Cortex of kidney (tissue), 1 donor: Measurements from ENCODE around the gene TMTC1.

Experiments used
- DNase-seq: peaks from one replicate; lab custom pipeline; 2025; lab: John Stamatoyannopoulos, UW

TMTC1 gene

GRCh38 chr12:29616664-29617406, 166.9 kb downstream of the TMTC1 start:
- no peak for DNase-seq

GRCh38 chr12:29614694-29615325, 168.9 kb downstream of the TMTC1 start:
- no peak for DNase-seq

DNA sequence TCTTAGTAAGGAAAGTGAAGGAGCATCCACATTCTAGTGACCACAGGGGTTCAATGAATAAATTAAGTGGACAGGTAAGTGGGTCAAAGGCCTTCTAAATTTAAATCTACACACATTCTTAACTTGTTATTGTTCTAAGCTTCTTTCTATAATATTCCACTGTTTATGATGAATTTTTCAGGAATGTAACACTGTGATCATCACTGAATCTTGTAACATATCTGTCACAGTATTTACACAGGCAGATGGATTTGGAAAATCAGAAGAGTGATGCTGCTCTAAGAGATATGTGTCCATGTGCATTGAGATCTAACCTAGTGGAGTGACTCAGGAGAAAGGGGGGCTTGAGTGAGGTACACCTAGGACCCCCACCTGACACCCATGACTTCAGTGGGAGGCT, 170.8 kb downstream of the TMTC1 start:
- DNase-seq: no peak

GRCh38 chr12:29611906-29612305, 171.8 kb downstream of the TMTC1 start:
- no peak for DNase-seq

DNA sequence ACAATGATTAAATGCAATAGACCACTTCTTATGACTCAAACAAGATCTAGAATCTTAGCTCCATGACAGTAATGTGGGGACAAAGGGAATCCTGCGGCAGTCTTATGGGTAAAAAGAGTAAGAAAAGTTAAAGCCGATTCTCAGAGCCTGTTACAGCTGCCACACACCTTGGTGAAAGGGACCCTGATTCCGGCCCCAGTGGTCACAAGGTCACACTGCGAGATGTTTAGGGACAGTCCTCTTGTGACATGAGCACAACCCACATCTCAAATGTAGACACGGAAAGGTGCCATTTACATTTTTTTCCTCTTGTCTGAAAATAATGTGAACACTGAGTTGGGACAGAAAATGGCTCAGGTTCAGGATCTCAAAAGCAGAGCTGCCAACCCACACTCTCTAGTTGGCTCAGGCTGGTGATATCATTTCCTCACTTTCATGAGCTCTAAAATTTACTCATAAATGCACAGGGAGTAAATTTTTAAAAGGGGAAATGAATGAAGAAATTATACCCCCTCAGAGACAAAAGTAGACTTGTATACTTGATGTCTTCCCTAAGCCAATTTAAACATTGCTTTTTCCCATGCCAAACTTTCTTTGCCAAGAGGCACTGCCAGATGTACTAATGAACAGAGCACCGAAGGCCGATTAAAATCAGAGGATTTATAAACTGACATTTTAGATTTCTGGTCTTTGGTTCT, 173.1 kb downstream of the TMTC1 start:
- no peak for DNase-seq

GRCh38 chr12:29609431-29610215, 174.1 kb downstream of the TMTC1 start:
- no peak for DNase-seq

DNA sequence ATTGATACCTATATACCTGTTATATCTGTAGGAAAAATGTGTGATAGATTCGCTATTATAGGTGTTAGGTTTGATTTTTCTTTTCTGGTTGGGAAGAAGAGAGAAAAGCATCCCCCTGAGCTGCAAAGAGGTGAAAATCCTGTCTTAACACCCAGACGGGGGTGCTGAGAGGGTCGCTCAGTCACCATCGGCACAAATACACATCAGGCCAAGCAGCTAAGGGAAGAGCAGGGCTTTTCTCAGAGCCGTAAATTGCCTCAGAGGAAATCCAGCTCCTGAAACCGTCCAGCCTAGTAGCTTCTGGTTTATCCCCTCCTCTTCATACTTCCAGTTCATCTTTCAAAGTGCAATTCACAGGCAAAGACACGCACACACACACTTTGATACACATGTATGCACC, 175.2 kb downstream of the TMTC1 start:
- no peak for DNase-seq

GRCh38 chr12:29599381-29599780, 184.4 kb downstream of the TMTC1 start:
- DNase-seq: no peak

- no peak for DNase-seq
Measured at GRCh38 chr12:29595071-29595755, 188.5 kb downstream of the TMTC1 start.

- DNase-seq: no peak
Measured at GRCh38 chr12:29593001-29593400, 190.7 kb downstream of the TMTC1 start.

DNA sequence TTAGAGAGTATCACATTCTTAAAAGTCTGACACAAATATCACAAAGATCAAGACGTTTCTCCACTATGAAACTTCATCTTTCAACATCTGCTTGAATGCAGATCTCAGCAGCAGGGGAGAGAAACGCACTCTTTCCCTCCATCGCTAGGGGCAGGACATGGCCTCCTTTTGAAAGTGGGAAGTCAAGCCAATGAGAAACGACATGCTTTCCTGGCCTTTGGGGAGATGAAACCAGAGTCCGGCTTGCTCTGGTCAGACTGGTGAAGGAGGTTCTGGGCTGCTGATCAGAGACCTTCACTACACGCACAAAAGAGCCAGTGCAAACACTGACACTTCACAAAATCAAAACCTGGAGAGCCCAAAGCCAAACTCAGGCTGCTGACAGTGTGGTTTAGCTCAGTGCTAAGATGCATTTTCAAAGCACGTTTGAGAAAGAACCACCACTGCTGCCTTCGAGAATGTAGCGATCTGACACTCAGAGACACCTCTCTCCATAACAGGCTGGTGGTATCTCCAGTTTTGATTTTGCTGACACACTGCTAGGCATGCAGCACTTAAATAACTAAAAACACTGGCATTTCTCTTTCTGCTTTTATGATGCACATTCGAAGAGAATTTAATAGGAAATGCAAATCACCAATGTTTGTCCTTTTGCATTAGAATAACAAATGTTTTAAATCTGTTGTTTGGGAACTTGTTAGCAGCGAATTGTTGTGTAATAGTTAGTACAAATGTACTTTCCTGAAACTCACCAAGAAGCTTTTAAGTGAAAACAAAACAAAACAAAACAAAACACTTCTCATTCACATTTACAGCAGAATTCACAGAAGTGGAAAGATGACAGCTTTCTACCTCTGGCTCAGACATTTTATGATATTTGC, 192.4 kb downstream of the TMTC1 start:
- no peak for DNase-seq

DNA sequence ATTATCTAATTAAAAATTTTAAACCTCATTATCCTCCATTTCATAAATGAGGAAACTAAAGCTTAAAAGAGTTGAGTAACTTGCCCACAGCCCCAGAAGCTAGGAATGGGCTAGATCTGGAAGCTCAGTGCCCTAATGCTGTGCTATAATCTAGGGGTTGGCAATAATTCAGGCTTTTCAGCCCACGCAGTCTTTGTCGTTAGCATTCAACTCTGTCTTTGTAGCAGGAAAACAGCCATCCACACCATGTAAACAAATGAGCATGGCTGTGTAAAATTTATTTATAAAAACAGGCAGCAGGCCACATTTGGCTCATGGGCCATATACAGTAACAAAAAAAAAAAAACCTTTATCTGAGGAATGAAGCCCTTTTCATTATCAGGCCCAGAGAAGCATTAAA, 193.9 kb downstream of the TMTC1 start:
- no peak for DNase-seq

- no peak for DNase-seq
Measured at GRCh38 chr12:29589286-29589820, 194.4 kb downstream of the TMTC1 start.

GRCh38 chr12:29582677-29583272, 201.0 kb downstream of the TMTC1 start:
- DNase-seq: no peak

DNA sequence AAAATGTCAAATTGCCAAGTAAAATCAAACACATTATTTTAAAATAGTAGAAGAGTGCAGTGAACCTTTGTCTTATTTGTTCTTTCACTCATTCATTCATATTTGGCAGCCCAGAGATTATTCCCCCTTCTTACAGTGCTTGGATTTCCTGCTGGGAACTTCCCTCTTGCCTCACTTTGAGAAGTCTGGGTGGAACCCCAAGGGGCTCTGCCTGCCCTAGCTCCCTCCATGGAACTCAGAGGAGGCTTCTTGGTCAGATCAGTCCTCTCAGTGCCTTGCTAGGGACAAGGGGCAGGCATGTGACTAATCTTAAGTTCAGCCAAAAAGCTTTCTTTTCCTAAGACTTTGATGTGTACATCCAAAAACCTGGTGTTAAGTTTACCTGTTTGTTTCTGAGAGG, 201.6 kb downstream of the TMTC1 start:
- no peak for DNase-seq

DNA sequence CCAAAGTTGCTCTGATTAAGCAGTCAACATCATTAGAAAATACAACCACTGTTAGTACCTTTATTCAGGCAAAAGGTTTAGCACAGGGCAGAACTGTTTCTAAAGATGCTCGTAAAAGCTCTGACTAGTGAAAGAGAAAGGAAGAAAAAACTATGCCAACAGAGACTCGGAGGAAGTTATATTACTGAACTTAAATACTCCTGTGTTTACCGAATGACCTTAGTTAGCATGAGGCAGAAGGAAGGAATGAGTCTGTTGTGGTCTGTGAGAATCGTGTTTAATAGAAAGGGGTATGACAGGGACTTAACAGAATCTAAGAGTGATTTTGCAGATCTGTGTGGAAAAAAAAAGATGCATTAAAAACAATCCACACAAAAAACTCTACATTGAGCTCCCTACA, 202.1 kb downstream of the TMTC1 start:
- DNase-seq: no peak

DNA sequence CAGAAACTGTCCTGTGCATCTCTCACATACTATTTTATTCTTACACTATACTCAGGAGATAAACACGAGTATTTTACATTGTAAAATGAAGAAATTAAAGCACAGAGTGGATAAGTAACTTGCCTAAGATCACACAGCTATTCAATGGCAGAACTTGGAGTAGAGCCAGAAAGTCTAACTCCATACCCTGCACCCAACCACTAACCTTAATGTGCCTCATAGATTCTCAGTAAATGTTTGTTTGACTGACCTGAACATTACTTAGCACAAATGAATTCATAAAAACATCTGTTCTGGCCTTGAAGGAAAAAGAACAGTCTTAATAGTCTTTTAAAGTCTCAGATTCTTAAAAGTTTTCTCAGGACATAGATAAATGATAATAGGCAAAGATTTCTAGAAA, 202.8 kb downstream of the TMTC1 start:
- no peak for DNase-seq

DNA sequence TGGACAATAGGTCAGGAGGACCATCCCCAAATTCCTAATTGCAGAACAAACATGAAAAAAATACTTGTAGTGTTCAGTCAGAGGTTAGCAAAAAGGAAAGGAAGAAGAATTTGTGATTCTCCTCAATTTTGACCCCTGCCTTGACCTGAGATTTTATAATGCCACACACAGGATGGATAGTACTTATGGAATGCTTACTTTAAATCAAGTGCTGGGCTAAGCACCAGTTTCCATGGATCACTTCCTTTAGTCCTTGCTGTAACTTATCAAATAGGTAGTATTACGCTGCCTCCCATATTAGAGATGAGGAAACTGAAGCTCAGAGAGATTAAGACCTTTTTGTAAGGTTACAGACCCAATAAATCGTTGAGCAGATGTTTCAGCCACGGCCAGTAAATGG, 205.0 kb downstream of the TMTC1 start:
- no peak for DNase-seq

DNA sequence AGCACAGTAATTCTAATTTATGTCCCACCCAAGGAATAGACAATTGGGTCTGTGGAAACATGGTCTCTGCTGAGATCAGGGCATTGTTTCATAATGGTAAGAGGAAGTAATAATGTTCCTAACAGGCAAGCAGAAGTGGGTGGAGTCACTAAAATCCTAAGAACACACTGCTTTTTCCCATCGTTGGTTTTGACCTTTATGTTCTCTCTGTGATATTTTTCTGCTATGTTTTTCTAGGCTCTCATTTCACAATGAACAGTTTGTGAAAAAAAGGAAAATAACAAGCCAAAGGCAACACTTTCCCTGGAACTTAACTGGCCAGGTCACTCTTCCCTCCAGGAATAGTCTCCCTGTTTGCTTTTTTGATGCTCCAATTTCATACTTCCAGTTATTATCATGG, 205.7 kb downstream of the TMTC1 start:
- no peak for DNase-seq

GRCh38 chr12:29574500-29574899, 209.2 kb downstream of the TMTC1 start:
- DNase-seq: no peak
